ENCODE measurements around the gene RASGEF1C.

Gene RASGEF1C

DNA sequence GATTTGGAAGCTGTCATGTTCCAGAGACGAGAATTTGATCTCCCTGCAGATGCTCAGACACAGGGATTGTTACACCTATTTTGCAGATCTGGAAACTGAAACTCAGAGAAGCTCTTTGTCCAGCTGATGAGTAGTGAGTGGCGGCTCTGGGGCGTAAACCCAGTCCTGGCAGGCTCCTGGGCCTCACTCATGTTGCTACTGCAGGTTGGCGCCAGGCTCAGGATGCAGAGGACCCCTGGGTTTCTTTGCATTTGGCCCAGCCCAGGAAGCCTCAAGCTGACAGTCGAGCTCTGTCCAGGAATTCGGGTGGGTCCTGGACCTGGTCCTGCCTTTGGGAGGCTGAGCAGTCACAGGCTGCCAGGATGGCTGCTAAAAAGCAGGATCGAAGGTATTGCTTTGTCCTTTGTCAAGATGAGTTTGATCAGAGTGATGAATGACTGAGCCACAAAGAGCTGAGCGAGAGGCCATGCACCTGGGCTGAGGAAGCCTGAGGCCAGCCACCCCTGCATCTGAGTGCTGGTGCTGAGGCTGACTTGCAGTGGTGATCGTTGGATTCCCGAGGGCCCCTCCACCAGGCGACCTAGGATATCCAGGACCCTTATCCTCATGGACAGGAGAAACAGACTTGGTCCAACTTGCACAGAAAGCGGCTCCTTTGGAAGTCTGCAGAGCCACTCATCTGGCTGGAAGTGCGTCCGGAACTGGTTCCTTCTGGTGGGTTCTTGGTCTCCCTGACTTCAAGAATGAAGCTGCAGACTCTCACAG is 129.1 kb downstream of the RASGEF1C start:
- DNase-seq: no peak

DNA sequence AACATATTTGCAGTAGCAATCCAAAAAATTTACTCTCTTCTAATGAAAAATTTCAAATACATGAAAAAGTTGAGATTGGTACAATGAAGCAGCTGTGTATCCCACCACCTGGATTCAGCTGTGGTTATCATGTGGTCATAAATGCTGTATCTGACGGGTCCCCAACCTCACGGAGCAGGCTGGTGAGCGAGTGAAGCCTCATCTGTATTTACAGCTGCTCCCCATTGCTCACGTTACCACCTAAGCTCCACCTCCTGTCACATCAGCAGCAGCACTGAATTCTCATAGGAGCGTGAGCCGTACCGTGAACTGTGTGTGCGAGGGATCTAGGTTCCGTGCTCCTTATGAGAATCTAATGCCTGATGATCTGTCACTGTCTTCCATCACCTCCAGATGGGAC is 130.7 kb downstream of the RASGEF1C start:
- DNase-seq: no peak

DNA sequence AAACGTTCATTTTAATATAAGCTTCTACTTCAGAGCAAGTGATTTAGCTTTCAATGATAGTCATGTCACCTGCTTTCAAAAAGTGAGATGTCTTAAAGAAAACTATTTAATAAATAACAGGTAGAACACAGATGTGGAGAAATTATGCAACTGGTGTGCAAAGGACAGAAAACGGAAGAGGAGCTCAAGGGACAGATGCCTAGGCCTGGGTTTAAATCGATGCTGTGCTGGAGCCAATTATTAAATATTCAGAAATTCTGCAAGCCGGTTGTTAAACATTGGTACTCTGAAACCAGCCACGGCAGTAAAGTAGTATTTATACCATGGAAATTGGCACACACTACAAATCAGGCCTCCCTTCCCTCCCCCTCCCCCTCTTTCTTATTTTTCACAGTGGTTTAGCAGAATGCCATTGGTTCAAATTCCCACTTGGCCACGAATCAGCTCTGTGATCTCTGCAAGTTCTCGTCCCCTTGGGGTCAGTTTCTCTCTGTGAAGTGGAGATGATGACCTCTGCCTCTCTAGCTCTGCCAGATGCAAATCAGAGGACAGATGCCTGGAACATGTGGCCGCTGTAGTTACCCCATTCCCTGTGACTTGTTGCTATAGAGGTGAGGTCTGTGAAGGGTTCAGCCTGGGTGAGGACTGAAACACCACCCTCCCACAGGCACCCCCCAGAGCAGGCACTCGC is 131.3 kb downstream of the RASGEF1C start:
- no peak for DNase-seq

DNA sequence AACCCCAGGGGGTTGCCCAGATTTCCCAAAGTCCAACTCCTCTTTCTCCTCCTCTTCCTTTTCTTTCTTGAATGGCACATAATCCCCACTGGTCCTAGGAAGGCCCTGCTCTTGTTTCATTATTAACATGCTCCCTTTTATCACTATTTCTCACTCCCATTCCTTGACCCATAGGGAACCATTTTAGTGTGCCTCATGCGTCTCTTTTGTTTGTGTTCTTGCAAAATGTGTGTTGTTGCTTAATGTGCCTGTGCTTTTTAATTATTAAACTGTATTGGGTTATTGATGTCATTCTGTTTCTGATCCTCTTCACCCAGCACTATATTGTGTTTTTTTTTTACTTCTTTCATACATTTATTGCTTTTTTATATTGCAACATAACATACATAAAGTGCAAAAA is 133.3 kb downstream of the RASGEF1C start:
- no peak for DNase-seq

DNA sequence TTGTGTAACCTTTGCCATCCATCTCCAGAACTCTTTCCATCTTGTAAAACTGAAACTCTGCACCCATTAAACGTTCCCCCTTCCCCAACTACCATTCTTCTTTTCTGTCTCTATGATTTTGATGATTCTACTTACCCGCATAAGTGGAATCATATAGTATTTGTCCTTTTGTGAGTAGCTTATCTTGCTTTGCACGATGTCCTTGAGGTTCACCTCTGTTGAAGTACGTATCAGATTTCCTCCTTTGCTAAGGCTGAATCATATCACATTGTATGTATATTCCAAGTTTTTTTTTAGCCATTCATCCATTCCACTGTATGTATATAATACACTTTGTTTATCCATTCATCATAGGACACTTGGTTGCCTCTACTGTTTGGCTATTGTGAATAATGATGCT is 134.5 kb downstream of the RASGEF1C start:
- no peak for DNase-seq

DNA sequence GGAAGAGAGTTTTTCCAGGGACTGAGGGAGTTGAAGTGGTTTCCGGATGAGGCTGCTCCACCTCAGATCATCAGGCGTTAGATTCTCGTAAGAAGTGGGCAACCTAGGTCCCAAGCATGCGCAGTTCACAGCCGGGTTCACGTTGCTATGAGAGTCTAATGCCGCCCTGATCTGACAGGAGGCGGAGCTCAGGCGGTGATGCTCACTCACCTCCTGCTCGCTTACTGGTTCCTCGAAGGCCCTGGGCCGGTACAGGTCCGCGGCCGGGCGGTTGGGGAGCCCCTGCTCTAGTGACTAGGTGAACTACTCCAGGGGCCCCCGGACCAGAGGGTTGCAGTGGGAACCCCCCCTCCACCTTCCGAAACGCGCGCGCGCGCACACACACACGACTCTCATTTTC is 136.5 kb downstream of the RASGEF1C start:
- no peak for DNase-seq

DNA sequence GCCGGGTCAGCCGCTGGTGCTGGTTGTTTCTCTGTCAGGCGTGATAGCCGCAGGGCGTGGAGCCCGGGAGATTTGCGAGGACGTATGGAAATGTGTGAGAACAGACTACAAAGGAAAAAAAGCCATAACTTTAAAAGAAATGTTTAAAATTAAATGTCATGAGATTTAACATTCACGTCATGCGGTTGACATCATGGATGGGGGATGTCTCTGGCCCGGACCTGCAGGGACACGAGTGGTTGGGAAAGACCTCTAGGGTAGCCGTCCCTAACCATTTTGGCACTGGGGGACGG is 136.8 kb downstream of the RASGEF1C start:
- DNase-seq: no peak

DNA sequence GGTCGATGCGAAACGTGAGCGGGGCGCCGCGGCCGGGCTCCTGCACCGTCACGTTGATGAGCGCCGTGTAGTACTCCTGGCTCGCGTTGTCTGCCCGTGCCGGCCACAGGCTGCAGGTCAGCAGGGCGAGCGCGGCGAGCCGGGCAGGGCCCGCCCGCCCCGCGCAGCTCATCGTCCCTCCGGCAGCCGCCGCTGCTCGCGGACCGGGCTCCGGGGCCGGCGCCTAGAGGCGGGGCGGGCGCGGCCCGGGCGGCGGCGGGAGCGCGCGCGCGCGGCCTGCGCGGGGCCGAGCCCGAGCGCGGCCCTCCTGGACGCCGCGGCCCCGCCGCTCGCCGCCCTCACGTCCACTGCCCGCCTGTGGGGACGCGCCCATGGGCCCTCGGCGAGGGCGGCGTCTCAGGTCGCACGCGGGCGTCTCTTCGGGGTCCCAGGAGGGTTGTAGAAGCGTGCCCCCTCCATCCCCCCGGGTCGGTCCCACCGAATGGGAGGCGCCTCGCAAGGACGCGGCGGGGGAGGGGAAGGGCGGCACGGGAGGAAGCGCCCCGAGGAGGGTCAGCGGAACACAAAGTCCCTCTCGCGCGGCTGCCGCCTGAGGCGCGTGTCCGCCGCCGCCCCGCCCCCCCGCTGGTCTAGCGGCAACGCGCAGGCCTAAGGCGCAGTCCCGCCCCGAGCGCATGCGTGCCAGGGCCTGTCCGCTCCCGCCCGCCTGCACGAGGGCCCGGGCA is 137.3 kb downstream of the RASGEF1C start, which contains the start of gene RNF130:
RNF130 (minus strand) TSS at position 229 of the 725 bp plus-strand sequence; CDS start at position 172, 57 bp downstream.
- peak; percentile 76 for DNase-seq

DNA sequence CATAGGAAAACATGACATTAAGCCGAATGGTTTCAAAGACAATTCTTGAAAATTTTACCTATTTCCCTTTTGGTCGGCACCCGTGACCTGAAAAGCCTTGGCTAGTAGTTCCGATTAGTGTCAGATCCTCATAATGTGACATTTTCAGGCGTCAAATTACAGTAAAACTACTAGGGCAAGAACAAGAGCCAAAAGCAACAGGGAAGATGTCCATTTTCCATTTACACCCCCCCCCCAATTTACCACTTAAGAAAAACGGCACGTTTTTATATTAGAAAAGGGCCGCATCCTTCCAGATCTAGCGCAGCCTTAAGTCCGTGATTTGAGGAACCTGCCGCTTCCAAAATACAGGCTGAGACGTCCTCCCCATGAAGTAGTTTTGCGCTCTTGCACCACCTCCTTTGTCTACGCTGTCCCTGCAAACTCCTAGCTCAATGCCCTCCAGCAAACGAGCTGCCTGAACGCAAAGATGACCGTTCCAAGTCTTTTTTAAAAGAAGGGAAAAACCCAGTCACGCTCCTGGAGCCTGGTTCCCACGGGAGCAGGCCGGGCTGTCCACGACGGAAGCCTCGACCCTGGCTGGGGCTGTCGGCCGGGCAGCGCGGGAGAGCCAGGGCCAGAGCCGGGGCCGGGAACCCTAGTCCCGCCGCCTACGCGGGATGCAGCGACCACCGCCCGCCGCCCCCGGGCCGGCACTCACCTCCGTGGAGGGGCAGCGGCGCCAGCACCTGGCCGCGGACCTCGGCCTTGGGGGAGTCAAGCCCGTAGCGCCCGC is 138.1 kb downstream of the RASGEF1C start:
- no peak for DNase-seq

DNA sequence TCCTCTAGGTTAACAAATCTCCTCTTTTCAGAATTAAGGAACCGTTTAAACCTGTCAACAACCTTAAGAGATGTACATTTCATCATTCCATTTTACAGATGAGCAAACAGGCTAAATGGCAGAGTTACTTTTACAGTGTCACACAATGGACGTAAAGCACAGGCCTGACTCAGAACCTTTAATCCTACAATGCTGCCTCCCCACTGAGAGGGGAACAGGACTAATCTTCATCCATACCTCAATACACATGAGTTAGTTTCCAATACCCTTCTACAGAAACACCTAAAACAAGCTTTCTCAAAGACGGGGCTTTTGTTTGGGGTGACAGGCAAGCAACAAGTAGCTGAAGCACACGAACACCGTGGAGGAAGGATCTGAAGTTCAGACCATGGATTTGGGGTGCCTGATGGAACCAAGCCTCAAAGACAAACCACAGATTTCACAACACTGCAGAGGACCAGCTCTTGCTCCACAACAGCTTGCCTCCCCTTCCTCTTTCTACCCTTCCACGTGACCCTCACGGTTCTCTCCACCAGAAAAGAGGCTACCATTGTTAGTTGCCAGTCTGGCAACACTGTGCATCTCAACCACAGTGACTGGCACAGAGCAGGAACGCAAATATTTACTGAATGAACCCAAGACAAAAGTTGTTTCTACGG is 139.3 kb downstream of the RASGEF1C start:
- no peak for DNase-seq

DNA sequence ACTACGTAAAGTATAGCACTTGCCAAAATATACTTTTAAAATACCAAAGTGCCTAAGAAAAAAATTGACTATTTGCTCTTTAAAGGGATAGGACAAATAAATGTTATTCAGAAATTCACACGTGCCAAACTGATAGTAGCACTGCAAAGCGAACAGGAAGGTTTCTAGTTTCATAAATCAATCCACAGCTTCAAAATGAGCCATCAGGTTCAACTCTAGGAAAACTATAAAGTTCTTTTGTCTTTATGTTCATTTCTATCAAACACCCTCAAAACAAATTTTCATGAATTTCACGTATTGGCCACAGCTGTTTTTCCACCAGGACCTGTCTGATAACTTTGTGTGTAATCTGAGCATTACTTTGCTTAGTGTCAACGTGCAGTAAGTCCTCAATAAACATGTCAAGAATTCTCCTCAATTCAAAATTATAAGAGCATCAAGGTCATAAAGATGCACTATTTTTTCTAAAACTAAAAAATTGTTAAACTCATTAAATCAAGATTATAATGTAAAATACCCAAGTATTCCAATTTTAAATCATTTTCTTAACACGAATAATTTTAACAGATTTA is 140.4 kb downstream of the RASGEF1C start:
- DNase-seq: no peak

DNA sequence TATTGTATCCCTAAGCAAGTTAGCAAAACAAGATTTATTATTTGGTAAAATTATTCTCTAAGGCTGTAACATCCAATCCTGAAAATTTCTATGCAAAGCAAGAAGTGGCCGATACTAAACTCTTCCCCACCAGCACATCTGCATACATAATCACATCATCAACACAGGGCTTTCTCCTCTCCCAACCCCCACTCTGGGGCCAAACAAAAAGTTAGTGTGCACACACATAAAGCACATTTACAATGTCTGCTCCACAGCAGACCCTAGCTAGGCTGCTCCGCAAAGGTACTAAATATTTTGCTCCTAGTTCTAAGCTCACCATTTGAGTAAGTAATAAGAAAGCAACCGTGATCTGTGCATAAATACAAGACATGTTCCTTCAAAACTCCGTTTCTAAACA is 141.0 kb downstream of the RASGEF1C start:
- no peak for DNase-seq

DNA sequence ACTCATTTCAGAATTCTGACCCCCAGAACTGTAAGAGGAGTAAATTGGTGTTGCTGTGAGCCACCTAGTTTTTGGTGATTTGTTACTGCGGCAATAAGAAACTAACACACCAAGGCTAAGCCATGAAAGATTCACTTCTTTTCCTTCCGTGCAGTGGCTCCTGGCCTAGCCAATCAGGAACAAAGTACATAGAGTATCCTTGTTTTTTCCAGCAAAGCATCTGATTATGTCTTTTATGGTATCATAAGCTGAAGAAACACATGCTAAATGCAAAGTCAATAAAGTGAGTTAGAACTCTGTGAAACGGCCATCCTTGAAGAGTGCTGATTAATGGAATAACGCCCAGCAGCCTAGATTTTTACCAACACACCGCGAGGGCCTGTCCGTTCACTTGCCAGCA is 148.8 kb downstream of the RASGEF1C start:
- DNase-seq: no peak

DNA sequence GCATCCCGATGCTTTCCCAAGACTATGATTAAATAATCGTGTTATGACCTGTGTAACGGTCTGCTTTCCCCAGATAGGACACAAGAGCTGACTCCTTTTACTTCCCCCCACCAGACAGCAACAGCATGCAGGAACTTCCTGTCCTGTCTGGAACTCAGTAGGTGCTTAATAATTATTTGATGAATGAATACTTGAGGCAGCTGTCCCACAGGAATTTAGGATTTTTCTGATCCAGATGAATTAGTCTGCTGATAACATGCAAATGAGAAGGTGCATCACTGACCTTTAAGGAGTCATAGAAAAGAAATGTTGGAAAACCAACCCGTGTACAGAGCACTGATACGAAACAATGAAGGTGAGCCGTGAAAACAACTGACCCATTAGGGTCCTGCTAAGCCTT is 149.7 kb downstream of the RASGEF1C start:
- no peak for DNase-seq

DNA sequence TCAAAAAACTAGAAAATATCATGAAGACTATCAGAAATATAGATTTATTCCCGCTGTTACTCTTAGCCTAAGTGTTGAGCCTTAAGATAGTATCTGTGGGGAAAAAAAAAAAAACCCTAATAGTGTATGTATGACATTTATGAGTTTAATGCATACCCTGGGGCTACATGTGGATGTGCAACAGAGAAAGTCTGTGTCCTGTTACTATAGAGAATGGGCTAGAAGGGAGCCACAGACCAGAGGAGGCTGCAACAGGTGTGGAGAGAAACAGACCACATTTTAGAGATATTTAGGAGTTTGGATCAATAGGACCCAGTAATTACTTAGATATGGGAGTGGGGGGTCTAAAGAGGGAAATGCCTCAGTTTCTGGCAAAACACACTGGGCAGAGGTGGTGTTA is 152.9 kb downstream of the RASGEF1C start:
- DNase-seq: no peak

DNA sequence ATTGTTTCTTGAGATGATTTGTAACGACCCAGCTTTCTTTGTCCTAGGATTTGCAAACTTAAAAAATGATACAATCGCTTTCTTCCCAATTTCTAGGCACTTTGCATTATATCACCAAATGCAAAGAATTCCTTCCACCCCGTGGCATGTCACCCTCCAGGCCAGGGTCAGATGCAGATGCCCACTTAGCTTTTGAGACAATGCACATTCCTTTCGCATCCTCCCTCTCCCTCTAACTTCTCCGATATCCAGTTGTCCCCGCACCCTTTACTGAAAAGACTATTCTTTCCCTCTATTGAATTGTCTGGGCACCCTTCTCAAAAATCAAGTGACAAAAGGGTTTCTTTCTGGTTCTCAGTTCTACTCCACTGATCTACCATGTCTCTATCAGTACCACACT is 154.8 kb downstream of the RASGEF1C start:
- no peak for DNase-seq

DNA sequence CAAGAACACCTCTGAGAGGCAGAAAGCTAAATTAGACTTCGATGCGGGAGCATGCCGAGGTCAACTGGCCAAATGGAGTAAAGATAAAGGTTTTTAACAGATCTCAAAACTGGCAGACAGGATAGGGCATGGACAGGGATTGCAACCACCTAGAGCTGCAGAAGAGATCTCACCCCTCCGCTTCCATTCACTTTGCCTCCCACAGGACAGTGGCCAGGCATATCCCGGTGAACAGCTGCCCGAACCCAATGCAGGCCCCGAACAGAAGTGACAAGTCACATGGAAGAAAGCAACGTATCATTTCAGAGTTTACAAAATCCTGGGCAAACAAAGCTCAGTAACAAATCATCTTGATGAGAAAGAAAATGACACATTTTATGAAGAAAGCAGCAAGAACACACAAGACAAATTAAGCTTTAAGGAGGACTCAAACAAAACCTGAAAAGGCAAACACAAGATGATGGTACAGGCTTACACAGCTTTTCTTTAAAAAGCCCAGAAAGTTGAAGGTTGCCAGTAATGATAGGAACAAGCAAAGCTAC is 155.9 kb downstream of the RASGEF1C start:
- no peak for DNase-seq

DNA sequence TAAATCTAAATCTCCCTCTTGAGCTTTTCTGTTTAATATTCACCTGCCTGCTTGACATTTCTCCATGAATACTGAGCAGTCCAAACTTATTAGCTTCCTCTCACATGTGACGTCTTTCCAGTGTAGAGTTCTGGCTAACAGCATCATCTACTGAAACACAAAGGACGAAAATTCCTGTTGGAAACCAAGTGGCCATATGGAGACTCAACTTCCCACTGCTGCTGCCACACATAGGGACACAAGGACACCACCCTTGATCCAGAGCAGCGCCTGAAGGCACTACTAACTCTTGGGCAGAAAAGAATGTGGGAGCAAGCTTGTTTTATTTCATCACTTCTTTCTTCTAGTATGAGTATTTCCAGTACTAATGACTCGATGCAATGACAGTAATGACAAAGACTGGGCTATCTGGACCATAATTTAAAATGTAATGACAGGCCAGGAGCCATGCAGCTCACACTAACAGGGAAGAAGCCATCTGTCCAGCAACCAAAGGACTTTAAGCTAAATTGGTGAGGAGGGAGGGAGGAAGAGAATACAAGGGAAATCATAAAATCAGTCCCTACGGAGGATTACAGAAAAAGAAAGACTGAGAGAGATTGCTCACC is 156.7 kb downstream of the RASGEF1C start:
- no peak for DNase-seq

All from activated effector memory CD4-positive, alpha-beta T cell treated with Interleukin-2 at 50 U/mL for 16 hours (primary cell).